ENCODE results near the gene LRTM2.

Gene LRTM2

DNA sequence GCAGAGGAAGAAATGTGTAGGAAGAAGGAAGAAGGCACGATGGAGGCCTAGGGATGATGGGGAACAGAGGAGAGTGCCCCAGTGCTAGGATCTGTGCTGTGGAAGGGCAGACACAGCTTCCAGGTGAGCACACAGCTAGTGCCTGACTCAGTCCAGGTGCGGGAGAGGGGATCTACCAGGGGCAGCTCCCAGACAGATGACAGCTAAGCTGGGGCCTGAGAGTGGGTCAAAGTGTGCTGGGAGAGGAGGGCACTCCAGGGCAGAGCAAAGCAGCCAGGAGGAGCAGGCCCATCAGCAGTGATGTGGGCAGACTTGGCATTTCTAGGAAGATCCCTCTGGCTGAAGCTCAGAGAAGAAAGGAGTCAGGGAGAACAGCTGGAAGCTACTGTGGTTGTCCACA, 36.7 kb downstream of the LRTM2 start:
- TF ChIP-seq, protein P1, sequence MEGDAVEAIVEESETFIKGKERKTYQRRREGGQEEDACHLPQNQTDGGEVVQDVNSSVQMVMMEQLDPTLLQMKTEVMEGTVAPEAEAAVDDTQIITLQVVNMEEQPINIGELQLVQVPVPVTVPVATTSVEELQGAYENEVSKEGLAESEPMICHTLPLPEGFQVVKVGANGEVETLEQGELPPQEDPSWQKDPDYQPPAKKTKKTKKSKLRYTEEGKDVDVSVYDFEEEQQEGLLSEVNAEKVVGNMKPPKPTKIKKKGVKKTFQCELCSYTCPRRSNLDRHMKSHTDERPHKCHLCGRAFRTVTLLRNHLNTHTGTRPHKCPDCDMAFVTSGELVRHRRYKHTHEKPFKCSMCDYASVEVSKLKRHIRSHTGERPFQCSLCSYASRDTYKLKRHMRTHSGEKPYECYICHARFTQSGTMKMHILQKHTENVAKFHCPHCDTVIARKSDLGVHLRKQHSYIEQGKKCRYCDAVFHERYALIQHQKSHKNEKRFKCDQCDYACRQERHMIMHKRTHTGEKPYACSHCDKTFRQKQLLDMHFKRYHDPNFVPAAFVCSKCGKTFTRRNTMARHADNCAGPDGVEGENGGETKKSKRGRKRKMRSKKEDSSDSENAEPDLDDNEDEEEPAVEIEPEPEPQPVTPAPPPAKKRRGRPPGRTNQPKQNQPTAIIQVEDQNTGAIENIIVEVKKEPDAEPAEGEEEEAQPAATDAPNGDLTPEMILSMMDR (IDR thresholded peaks at IDR 0.05; ENCODE audit: borderline replicate concordance, control extremely low read depth, extremely low read depth, insufficient read depth, missing control alignments) = no peak
- DNase-seq (ENCODE audit: low spot score) = no peak
- in situ Hi-C loops (cut with MboI; ENCODE audit: low sequenced_read_pairs, unreplicated experiment) = no loop called here

DNA sequence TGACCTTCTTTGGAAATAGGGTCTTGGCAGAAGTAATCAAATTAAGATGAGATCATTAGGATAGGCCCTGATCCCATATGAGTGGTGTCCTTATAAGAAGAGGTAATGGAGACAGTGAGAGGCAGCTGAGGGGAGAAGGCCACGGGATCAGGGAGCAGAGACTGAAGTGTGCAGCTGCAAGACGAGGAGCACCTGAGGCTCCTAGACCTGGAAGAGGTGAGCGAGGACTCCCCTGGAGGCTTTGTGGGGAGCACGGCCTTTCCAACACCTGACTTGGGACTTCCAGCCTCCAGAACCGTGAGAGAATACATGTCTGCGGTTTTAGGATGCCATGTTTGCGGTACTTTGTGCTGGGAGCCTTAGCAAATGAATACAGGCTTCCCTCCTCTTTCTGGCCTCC, 37.5 kb downstream of the LRTM2 start:
- in situ Hi-C loops (cut with MboI; ENCODE audit: low sequenced_read_pairs, unreplicated experiment) = no loop called here
- TF ChIP-seq, protein P1 (IDR thresholded peaks at IDR 0.05; ENCODE audit: borderline replicate concordance, control extremely low read depth, extremely low read depth, insufficient read depth, missing control alignments) = no peak
- DNase-seq (ENCODE audit: low spot score) = no peak

DNA sequence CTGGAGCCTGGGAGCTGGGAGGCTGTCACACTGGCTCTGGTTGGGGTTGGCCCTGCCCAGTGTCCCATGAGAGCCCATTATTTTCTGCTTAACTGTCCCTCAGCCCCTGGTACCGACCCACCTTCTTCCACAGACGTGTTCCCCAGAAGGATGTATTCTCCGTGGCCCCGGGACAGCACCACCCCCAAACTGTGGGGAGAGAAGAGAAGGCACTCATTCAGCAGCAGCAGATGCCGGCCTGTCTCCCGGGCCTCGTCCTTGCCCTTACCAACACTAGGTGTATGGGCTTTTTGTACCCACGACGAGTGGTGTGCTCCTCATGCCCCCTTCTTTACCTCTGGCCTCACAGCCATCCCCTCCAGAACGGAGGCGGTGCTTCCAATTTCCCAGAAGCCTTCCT, 38.1 kb downstream of the LRTM2 start:
- in situ Hi-C loops (cut with MboI; ENCODE audit: low sequenced_read_pairs, unreplicated experiment) = no loop called here
- TF ChIP-seq, protein P1 (IDR thresholded peaks at IDR 0.05; ENCODE audit: borderline replicate concordance, control extremely low read depth, extremely low read depth, insufficient read depth, missing control alignments) = no peak
- no peak for DNase-seq (ENCODE audit: low spot score)

DNA sequence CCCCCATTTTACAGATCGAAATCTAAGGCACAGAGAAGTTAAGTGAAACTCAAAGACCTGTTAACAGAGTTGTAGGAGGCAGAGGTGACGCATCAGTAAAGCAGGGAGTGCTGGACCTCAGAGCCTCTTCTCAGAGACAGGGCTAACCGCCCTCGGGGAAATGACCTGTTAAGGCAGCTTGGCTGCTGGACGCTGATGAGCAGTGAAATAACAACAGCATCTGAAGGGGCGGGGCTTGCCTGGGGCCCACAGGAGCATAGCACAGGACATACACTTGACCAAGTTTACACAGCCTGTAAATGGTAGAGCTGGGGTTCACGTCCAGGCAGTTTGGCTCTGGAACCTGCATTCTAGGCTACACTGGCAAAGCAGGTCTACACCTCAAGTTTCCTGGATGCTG, 39.3 kb downstream of the LRTM2 start:
- in situ Hi-C loops (cut with MboI; ENCODE audit: low sequenced_read_pairs, unreplicated experiment) = no loop called here
- DNase-seq (ENCODE audit: low spot score) = no peak
- TF ChIP-seq, protein P1 (IDR thresholded peaks at IDR 0.05; ENCODE audit: borderline replicate concordance, control extremely low read depth, extremely low read depth, insufficient read depth, missing control alignments) = no peak

DNA sequence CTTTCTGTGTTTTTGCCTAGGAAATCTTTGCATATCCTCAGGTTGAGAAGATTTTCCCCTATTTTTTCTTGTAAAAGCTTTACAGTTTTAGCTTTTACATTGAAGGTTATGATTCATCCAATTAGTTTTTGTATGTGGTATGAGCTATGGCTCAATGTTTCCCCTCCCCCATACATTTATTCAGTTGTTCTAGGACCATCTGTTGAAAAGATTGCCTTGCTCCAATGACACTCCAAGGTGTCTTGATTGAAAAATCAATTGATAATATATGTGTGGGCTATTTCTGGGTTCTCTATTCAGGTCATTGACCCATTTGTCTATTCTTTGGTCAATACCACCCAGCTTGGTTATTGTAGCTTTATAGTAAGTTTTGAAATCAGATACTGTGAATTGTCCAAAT, 42.6 kb downstream of the LRTM2 start:
- in situ Hi-C loops (cut with MboI; ENCODE audit: low sequenced_read_pairs, unreplicated experiment) = no loop called here
- no peak for DNase-seq (ENCODE audit: low spot score)
- TF ChIP-seq, protein P1 (IDR thresholded peaks at IDR 0.05; ENCODE audit: borderline replicate concordance, control extremely low read depth, extremely low read depth, insufficient read depth, missing control alignments) = no peak

DNA sequence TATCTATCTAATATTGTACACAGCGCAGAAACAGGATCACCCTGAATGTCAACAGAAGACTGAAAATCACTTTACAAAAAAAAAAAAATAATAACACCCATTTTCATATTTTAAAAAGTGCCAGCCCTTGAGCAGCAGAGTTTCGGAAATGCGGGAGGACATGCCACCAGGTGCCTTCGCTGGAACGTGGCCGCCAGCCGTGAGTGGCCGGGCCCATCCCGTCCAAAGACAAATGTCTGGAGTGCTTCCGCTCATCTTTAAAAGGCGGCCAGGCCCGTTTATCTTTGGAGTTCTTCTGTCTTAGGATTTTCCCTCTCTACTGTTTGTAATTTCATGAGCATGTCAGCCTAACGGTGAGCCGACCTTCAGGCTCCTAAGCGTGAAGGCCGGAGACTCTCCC, 43.5 kb downstream of the LRTM2 start:
- no peak for DNase-seq (ENCODE audit: low spot score)
- TF ChIP-seq, protein P1 (IDR thresholded peaks at IDR 0.05; ENCODE audit: borderline replicate concordance, control extremely low read depth, extremely low read depth, insufficient read depth, missing control alignments) = no peak
- in situ Hi-C loops (cut with MboI; ENCODE audit: low sequenced_read_pairs, unreplicated experiment) = no loop called here

DNA sequence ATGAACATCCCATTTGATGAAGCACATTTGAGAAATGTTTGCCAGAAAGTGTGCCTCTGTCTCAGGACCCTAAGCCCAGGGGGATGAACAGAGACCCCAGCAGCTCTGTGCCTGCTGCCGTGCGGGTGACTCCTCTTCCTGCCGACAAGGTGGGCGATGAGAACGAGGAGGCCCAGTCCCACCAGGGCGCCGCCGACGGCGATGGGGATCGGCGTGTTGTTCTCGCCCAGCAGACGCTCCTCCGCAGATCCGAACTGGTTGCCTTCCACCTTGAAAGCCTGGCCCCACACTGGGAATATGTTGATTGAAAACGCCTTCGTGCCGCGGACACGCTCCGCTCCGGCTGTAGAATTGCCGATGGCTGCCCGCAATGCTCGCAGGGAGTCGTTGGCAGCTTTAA, 44.1 kb downstream of the LRTM2 start:
- no peak for DNase-seq (ENCODE audit: low spot score)
- in situ Hi-C loops (cut with MboI; ENCODE audit: low sequenced_read_pairs, unreplicated experiment) = no loop called here

More for the DNA sequence above, 44.1 kb downstream of the LRTM2 start:
- TF ChIP-seq, protein P1 (IDR thresholded peaks at IDR 0.05; ENCODE audit: borderline replicate concordance, control extremely low read depth, extremely low read depth, insufficient read depth, missing control alignments) = no peak
